GM12878 (cell line): Measurements from ENCODE around the gene SPATS2L.

Experiments
- ATF2 ChIP-seq: IDR thresholded peaks from 2 replicates; pipeline ENCODE4 v1.6.1; 2012; ENCODE audit warnings: low read length, inconsistent platforms
- BCL3 ChIP-seq: IDR thresholded peaks from 2 replicates; pipeline ENCODE4 v1.6.1; 2011; ENCODE audit warnings: borderline replicate concordance, low read depth, mild to moderate bottlenecking, moderate library complexity, low read length; ENCODE audit not compliant: insufficient read depth, poor library complexity, severe bottlenecking
- CEBPB ChIP-seq, 2 experiments: fragments of 150-350 bp in 1 of 2; IDR thresholded peaks; 2 replicates each; pipeline ENCODE4 v1.6.1; 2012 to 2014; ENCODE audit warnings: low read depth in 2 of 2, low read length in 2 of 2, borderline replicate concordance in 1 of 2, inconsistent platforms in 1 of 2
- CHD2 ChIP-seq: IDR thresholded peaks from 2 replicates; pipeline ENCODE4 v1.6.1; 2011; ENCODE audit warnings: low read depth, low read length, improper control_type of control experiment, borderline replicate concordance
- CHD4 ChIP-seq: fragments of 200-600 bp; sonication (generic); IDR thresholded peaks from 2 replicates; pipeline ENCODE4 v1.6.1; 2016; ENCODE audit warnings: mild to moderate bottlenecking
- CREM ChIP-seq: IDR thresholded peaks from 2 replicates; pipeline ENCODE4 v1.6.1; 2014; ENCODE audit warnings: antibody characterized with exemption, low read depth
- CTCF ChIP-seq, 3 experiments: IDR thresholded peaks in 2 of 3; conservative IDR thresholded peaks in 1 of 3; 2 replicates each; pipeline ENCODE4 v1.5.1; 2011; ENCODE audit warnings: low read depth in 3 of 3, low read length in 3 of 3, mild to moderate bottlenecking in 3 of 3, control low read depth in 2 of 3, moderate library complexity in 2 of 3, inconsistent platforms in 1 of 3, mixed read lengths in 1 of 3; ENCODE audit not compliant: control insufficient read depth in 2 of 3, insufficient read depth in 1 of 3; ENCODE audit errors: extremely low read depth in 1 of 3
- EP300 ChIP-seq, 2 experiments: fragments of 150-350 bp in 1 of 2; IDR thresholded peaks; 2 replicates each; pipeline ENCODE4 v1.6.1; 2011 to 2012; ENCODE audit warnings: low read depth in 2 of 2, low read length in 2 of 2, borderline replicate concordance in 1 of 2, improper control_type of control experiment in 1 of 2, inconsistent platforms in 1 of 2; ENCODE audit not compliant: control insufficient read depth in 1 of 2
- IKZF2 ChIP-seq, 2 experiments: fragments of 450-650 bp; IDR thresholded peaks; 2 replicates each; pipeline ENCODE4 v1.6.1; 2017; ENCODE audit warnings: mild to moderate bottlenecking in 2 of 2, moderate library complexity in 2 of 2
- RB1 ChIP-seq: fragments of 450-650 bp; formaldehyde crosslinking; IDR thresholded peaks from 2 replicates; pipeline ENCODE4 v1.6.1; 2017; ENCODE audit warnings: mild to moderate bottlenecking, borderline replicate concordance
- ZBTB33 ChIP-seq: fragments of 450-650 bp; IDR thresholded peaks from 2 replicates; pipeline ENCODE4 v1.6.1; 2017; ENCODE audit warnings: mild to moderate bottlenecking
- ZBTB4 ChIP-seq: fragments of 450-650 bp; formaldehyde crosslinking; IDR thresholded peaks from 2 replicates; pipeline ENCODE4 v1.4.0; 2022; ENCODE audit warnings: mild to moderate bottlenecking, moderate library complexity
- ZNF622 ChIP-seq: fragments of 450-650 bp; IDR thresholded peaks from 2 replicates; pipeline ENCODE4 v1.6.1; 2017; ENCODE audit warnings: mild to moderate bottlenecking, inconsistent platforms
- ZSCAN29 ChIP-seq: fragments of 450-650 bp; IDR thresholded peaks from 2 replicates; pipeline ENCODE4 v1.6.1; 2017; ENCODE audit warnings: mild to moderate bottlenecking, moderate library complexity

- no peak for TF ChIP-seq ZSCAN29
- TF ChIP-seq CEBPB (IDR thresholded peaks at IDR 0.05; ENCODE audit: borderline replicate concordance in 1 of 2, low read depth in 2 of 2, low read length in 2 of 2) = no peak
- TF ChIP-seq ZBTB33 = no peak
- TF ChIP-seq CTCF (IDR thresholded peaks at IDR 0.05 in 2 of 3, conservative IDR thresholded peaks at IDR 0.05 in 1 of 3; ENCODE audit: control insufficient read depth in 2 of 3, extremely low read depth in 1 of 3, insufficient read depth in 1 of 3, low read depth in 3 of 3, low read length in 3 of 3) = no peak
- TF ChIP-seq CREM = no peak
- no peak for TF ChIP-seq BCL3
- TF ChIP-seq IKZF2 (IDR thresholded peaks at IDR 0.05) = no peak
- no peak for TF ChIP-seq CHD4
- TF ChIP-seq ATF2 = no peak
- TF ChIP-seq RB1 = no peak
- TF ChIP-seq CHD2 = no peak
- no peak for TF ChIP-seq EP300 (IDR thresholded peaks at IDR 0.05; ENCODE audit: borderline replicate concordance in 1 of 2, control insufficient read depth in 1 of 2, low read depth in 2 of 2, low read length in 2 of 2)
- no peak for TF ChIP-seq ZBTB4 (CRISPR knock-in tag)
- no peak for TF ChIP-seq ZNF622
Measured at GRCh38 chr2:200498402-200499162, 192.1 kb downstream of the SPATS2L start.
